OCI-LY7 (cell line): ENCODE results near the gene CLEC6A. TPM values are rescaled to one million over a fixed set of nuclear protein-coding genes. Genes with fewer than 3 reads are reported as not detected.

Experiments used
- BruUV-seq: library from RNA; stranded (reverse); fragments of 400-500 nt; replicated peaks from 2 replicates; lab custom pipeline; 2021; lab: Mats Ljungman, UMichigan
- CTCF ChIA-PET: fragments of 300-600 bp; sonication (Branson Sonifier 250); formaldehyde crosslinking; loops from one replicate; lab custom pipeline; 2022; ENCODE audit warnings: antibody characterized with exemption; ENCODE audit not compliant: unreplicated experiment; lab: Charles Lee
- POLR2A ChIA-PET: fragments of 300-600 bp; sonication (Branson Sonifier 250); formaldehyde crosslinking; loops from one replicate; lab custom pipeline; 2022; ENCODE audit warnings: antibody characterized with exemption; lab: Charles Lee
- DNase-seq: peaks from one replicate; pipeline ENCODE4 v3.0.0-alpha.2; 2015; ENCODE audit warnings: low spot score
- H2AFZ ChIP-seq: fragments of 200-600 bp; sonication (generic), shearing (Covaris generic); 2 replicates; pipeline ENCODE4 v1.6.1; 2014; ENCODE audit warnings: mild to moderate bottlenecking, antibody characterized with exemption, low read length, moderate library complexity
- H3K27ac ChIP-seq: fragments of 200-600 bp; sonication (generic); 2 replicates; pipeline ENCODE4 v1.5.1; 2014; ENCODE audit warnings: mixed run types, low read depth, mild to moderate bottlenecking, moderate library complexity, low read length, inconsistent platforms; ENCODE audit not compliant: poor library complexity, severe bottlenecking
- H3K36me3 ChIP-seq: fragments of 200-600 bp; sonication (generic); 2 replicates; pipeline ENCODE4 v1.6.1; 2014; ENCODE audit warnings: mild to moderate bottlenecking, antibody characterized with exemption, low read length, moderate library complexity, mixed read lengths; ENCODE audit not compliant: insufficient read depth
- H3K4me1 ChIP-seq: fragments of 200-600 bp; sonication (generic); 2 replicates; pipeline ENCODE4 v1.5.1; 2014; ENCODE audit warnings: mild to moderate bottlenecking, low read length; ENCODE audit not compliant: insufficient read depth, poor library complexity, severe bottlenecking
- H3K4me2 ChIP-seq: fragments of 200-600 bp; sonication (generic); 2 replicates; pipeline ENCODE4 v1.6.1; 2014; ENCODE audit warnings: mild to moderate bottlenecking, low read length
- H3K4me3 ChIP-seq: fragments of 200-600 bp; sonication (generic); 2 replicates; pipeline ENCODE4 v1.5.1; 2014; ENCODE audit warnings: mild to moderate bottlenecking, low read depth, low read length; ENCODE audit not compliant: poor library complexity, severe bottlenecking
- H3K79me2 ChIP-seq: fragments of 200-600 bp; sonication (generic); 2 replicates; pipeline ENCODE4 v1.6.1; 2016; ENCODE audit warnings: low read depth, mild to moderate bottlenecking, low read length, moderate library complexity, mixed read lengths; ENCODE audit not compliant: insufficient read depth
- H3K9me2 ChIP-seq: fragments of 200-600 bp; sonication (generic); 2 replicates; pipeline ENCODE4 v1.6.1; 2016; ENCODE audit warnings: mild to moderate bottlenecking, low read length, mixed read lengths; ENCODE audit not compliant: insufficient read depth
- H3K9me3 ChIP-seq: fragments of 200-600 bp; sonication (generic); 2 replicates; pipeline ENCODE4 v1.6.1; 2014; ENCODE audit warnings: mild to moderate bottlenecking, mixed run types, low read length, mixed read lengths
- H4K20me1 ChIP-seq: fragments of 200-600 bp; sonication (generic); 2 replicates; pipeline ENCODE4 v1.6.1; 2014; ENCODE audit warnings: mild to moderate bottlenecking, antibody characterized with exemption, low read length, moderate library complexity, mixed read lengths; ENCODE audit not compliant: insufficient read depth
- EZH2phosphoT487 ChIP-seq: fragments of 200-600 bp; sonication (generic); IDR thresholded peaks from 2 replicates; pipeline ENCODE4 v1.6.1; 2018; ENCODE audit warnings: low read depth, borderline replicate concordance, mild to moderate bottlenecking, mixed run types, antibody characterized with exemption, low read length, moderate library complexity, mixed read lengths
- intact Hi-C: fragments of 100-400 bp; cut with micrococcal nuclease; formaldehyde crosslinking; loops from one replicate; pipeline ENCODE4 v1.10.0; 2022; ENCODE audit not compliant: unreplicated experiment
- total RNA-seq, 2 experiments: library from RNA; depleted of rRNA in 1 of 2; stranded (reverse); fragments of >200 nt in 1 of 2; shearing (Covaris generic) in 1 of 2; gene quantifications; 2 replicates each; pipeline ENCODE4 v1.2.3, GENCODE V29; 2014 to 2022
- TF ChIP-seq, protein P1 (sequence below): fragments of 200-600 bp; sonication (generic); conservative IDR thresholded peaks from 2 replicates; pipeline ENCODE4 v1.5.1; 2014; ENCODE audit warnings: mild to moderate bottlenecking, antibody characterized with exemption, low read length, moderate library complexity, mixed read lengths

Gene CLEC6A
- total RNA-seq, 2 experiments from 2014 or later, result not detected

DNA sequence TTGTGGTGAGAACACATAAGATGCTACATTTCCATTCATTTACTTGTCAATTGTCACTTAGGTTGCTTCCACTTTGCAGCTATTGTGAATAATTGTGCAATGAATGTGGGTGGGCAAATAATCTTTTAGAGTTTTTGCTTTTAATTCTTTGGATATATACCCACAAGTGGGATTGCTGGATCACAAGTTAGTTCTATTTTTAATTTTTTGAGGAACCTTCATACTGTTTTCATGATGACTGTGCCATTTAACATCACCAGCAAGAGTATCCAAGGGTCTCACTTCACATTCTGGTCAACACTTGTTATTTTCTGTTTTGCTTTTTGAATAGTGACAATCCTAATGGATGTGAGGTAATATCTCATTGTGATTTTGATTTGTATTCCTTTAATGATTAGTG lies 10.5 kb downstream of the CLEC6A start:
- CTCF ChIA-PET, result no interaction called here
- intact Hi-C loops, result loop anchor here (5.0 kb wide), 1 partner anchor 51 kb away; no protein-coding TSS in a partner anchor
- H3K9me2 ChIP-seq, result 0 out of 2 replicates have a peak, but pooled peaks cover 3% of the 10 kb centered on the region
- no peaks in the 10 kb centered on the region for H3K36me3 ChIP-seq
- H2AFZ ChIP-seq, result no peak overlapping the region
- no peaks in the 10 kb centered on the region for H3K4me1 ChIP-seq
- no TSS peak for BruUV-seq
- no peaks in the 10 kb centered on the region for H4K20me1 ChIP-seq
- H3K4me2 ChIP-seq, result no peak overlapping the region
- H3K9me3 ChIP-seq, result no peaks in the 10 kb centered on the region
- no peak overlapping the region for H3K27ac ChIP-seq
- H3K4me3 ChIP-seq, result no peak overlapping the region
- no peaks in the 10 kb centered on the region for H3K79me2 ChIP-seq
- POLR2A ChIA-PET, result no interaction called here
- no peak for DNase-seq
- TF ChIP-seq, protein P1, sequence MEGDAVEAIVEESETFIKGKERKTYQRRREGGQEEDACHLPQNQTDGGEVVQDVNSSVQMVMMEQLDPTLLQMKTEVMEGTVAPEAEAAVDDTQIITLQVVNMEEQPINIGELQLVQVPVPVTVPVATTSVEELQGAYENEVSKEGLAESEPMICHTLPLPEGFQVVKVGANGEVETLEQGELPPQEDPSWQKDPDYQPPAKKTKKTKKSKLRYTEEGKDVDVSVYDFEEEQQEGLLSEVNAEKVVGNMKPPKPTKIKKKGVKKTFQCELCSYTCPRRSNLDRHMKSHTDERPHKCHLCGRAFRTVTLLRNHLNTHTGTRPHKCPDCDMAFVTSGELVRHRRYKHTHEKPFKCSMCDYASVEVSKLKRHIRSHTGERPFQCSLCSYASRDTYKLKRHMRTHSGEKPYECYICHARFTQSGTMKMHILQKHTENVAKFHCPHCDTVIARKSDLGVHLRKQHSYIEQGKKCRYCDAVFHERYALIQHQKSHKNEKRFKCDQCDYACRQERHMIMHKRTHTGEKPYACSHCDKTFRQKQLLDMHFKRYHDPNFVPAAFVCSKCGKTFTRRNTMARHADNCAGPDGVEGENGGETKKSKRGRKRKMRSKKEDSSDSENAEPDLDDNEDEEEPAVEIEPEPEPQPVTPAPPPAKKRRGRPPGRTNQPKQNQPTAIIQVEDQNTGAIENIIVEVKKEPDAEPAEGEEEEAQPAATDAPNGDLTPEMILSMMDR, result no peak
- no peak for TF ChIP-seq EZH2phosphoT487

DNA sequence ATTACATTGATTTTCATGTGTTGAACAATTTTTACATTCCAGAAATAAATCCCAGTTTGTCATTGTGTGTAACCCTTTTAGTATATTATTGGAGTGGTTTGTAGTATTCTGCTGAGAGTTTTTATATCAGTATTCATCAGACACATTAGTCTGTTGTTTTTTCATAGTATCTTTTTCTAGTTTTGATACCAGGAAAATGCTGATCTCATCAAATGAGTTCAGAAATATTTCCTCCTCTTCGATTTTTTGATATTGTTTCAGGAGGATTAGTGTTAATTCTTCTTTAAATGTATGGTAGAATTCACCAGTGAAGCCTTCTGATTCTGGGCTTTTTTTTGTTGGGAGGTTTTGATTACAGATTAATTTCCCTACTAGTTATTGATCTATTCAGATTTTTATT lies 15.3 kb downstream of the CLEC6A start:
- TF ChIP-seq, protein P1, result no peak
- TF ChIP-seq EZH2phosphoT487, result no peak
- Histone ChIP-seq H3K4me1 (no peaks in the 10 kb centered on the region), H3K79me2 (no peaks in the 10 kb centered on the region), H2AFZ (no peak overlapping the region), H3K9me2 (0 out of 2 replicates have a peak, but pooled peaks cover 3% of the 10 kb centered on the region), H3K36me3 (no peaks in the 10 kb centered on the region), H4K20me1 (no peaks in the 10 kb centered on the region), H3K9me3 (no peaks in the 10 kb centered on the region), H3K27ac (no peak overlapping the region), H3K4me2 (no peak overlapping the region), H3K4me3 (no peak overlapping the region)
- no TSS peak for BruUV-seq
- POLR2A ChIA-PET, result no interaction called here
- intact Hi-C loops, result no loop called here
- CTCF ChIA-PET, result no interaction called here
- DNase-seq, result no peak

DNA sequence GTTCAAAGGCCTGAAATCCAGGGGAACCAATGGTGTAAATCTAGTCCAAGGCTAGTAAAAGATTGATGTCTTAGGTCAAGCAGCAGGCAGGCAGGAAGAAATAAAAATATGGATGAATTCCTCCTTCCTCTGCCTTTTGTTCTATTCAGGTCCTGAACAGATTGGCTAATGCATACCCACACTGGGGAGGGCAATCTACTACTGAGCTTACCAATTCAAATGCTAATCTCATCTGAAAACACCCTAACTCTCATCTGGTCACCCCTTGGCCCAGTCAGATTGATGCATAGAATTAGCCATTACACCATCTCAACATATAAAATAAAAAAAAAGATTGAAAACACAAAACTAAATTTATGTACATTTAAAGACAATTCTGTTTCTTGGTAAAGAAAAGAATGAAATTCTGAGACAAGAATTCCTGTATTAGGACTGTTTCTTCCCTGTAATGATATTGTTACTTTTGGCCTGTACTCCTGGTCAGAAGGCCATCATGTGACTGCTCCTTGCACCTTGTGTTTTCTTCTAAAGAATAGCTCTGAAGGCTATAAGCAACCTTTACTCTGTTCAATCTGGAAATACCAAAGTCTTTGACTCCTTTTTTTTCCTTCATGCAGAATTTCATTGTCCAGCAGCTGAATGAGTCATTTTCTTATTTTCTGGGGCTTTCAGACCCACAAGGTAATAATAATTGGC lies 19.9 kb downstream of the CLEC6A start:
- Histone ChIP-seq H3K4me3 (no peak overlapping the region), H3K36me3 (no peaks in the 10 kb centered on the region), H2AFZ (no peak overlapping the region), H3K9me2 (0 out of 2 replicates have a peak, but pooled peaks cover 3% of the 10 kb centered on the region), H3K27ac (no peak overlapping the region), H4K20me1 (no peaks in the 10 kb centered on the region), H3K79me2 (no peaks in the 10 kb centered on the region), H3K9me3 (no peaks in the 10 kb centered on the region), H3K4me2 (no peak overlapping the region), H3K4me1 (no peaks in the 10 kb centered on the region)
- intact Hi-C loops, result no loop called here
- ChIA-PET CTCF (no interaction called here), POLR2A (no interaction called here)
- BruUV-seq, result no TSS peak
- DNase-seq, result no peak
- TF ChIP-seq EZH2phosphoT487, result no peak
- TF ChIP-seq, protein P1, result no peak
